ENCODE results near the gene NAALADL2.

- TF ChIP-seq ESRRA (IDR thresholded peaks at IDR 0.05; ENCODE audit: borderline replicate concordance, low read depth) (no peak), CTCF (IDR thresholded peaks at IDR 0.05 in 2 of 3, conservative IDR thresholded peaks at IDR 0.05 in 1 of 3; ENCODE audit: insufficient read depth in 2 of 3, low read depth in 1 of 3, low read length in 3 of 3) (no peak), POLR2A (conservative IDR thresholded peaks at IDR 0.05) (no peak), PTBP1 (IDR thresholded peaks at IDR 0.05; ENCODE audit: low read depth, low read length) (no peak), GTF2F1 (IDR thresholded peaks at IDR 0.05; ENCODE audit: low read depth, low read length) (no peak), ZNF253 (CRISPR knock-in tag; conservative IDR thresholded peaks at IDR 0.05) (no peak), USF2 (CRISPR knock-in tag; IDR thresholded peaks at IDR 0.05) (no peak), TARDBP (IDR thresholded peaks at IDR 0.05) (no peak), EZH2 (IDR thresholded peaks at IDR 0.05; ENCODE audit: borderline replicate concordance, low read depth, low read length) (no peak), TEAD4 (IDR thresholded peaks at IDR 0.05; ENCODE audit: low read length) (no peak), TEAD4 (CRISPR knock-in tag; IDR thresholded peaks at IDR 0.05; ENCODE audit: borderline replicate concordance) (no peak), CEBPB (tag; IDR thresholded peaks at IDR 0.05) (no peak)
- TF ChIP-seq, protein P1, sequence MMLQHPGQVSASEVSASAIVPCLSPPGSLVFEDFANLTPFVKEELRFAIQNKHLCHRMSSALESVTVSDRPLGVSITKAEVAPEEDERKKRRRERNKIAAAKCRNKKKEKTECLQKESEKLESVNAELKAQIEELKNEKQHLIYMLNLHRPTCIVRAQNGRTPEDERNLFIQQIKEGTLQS (IDR thresholded peaks at IDR 0.05), result no peak
- TF ChIP-seq, protein P1 (CRISPR knock-in tag; conservative IDR thresholded peaks at IDR 0.05), result no peak
Measured at GRCh38 chr3:175103298-175103697, 244.2 kb downstream of the NAALADL2 start.
